DOHH2 (cell line): Measurements from ENCODE around the gene ONECUT2.

Experiments used
- CTCF ChIP-seq: fragments of 200-600 bp; sonication (generic); IDR thresholded peaks from one replicate; pipeline ENCODE4 v1.5.1; 2014; ENCODE audit warnings: antibody characterized with exemption, mild to moderate bottlenecking, low read depth, low read length; ENCODE audit not compliant: poor library complexity, severe bottlenecking
- EZH2phosphoT487 ChIP-seq: fragments of 200-600 bp; sonication (generic); IDR thresholded peaks from 2 replicates; pipeline ENCODE4 v1.6.1; 2017; ENCODE audit warnings: borderline replicate concordance, mild to moderate bottlenecking, antibody characterized with exemption, low read length, moderate library complexity, mixed read lengths

- no peak for TF ChIP-seq CTCF
- no peak for TF ChIP-seq EZH2phosphoT487
These were observed 6.7 kb upstream of the ONECUT2 start for GRCh38 chr18:57428221-57429150.
